Lower lobe of right lung (tissue), 2 donors: ENCODE results near the gene GZMA. TPM values are rescaled to one million over a fixed set of nuclear protein-coding genes. Genes with fewer than 3 reads are reported as not detected.

Source experiments
- ATAC-seq, 2 donors: fragments of 200-7000 bp; cut with Tn5 transposase; one replicate each; pipeline ENCODE4 v1.9.1; 2020 to 2022; ENCODE audit warnings: mild to moderate bottlenecking in 2 of 2, moderate library complexity in 2 of 2
- DNase-seq: peaks from one replicate; pipeline ENCODE4 v3.0.0-alpha.2; 2020
- H3K27ac ChIP-seq: fragments of 200-600 bp; one replicate; pipeline ENCODE4 v1.8.0; 2022
- H3K27me3 ChIP-seq: fragments of 200-600 bp; one replicate; pipeline ENCODE4 v1.8.0; 2022; ENCODE audit warnings: low read depth
- H3K36me3 ChIP-seq: fragments of 200-600 bp; one replicate; pipeline ENCODE4 v1.8.0; 2022; ENCODE audit warnings: mild to moderate bottlenecking
- H3K4me1 ChIP-seq: fragments of 200-600 bp; one replicate; pipeline ENCODE4 v1.8.0; 2022
- H3K4me3 ChIP-seq: fragments of 200-600 bp; one replicate; pipeline ENCODE4 v1.8.0; 2022; ENCODE audit warnings: mild to moderate bottlenecking
- H3K9me3 ChIP-seq: fragments of 200-600 bp; one replicate; pipeline ENCODE4 v1.8.0; 2022
- CTCF ChIP-seq: fragments of 200-600 bp; IDR thresholded peaks from one replicate; pipeline ENCODE4 v1.8.0; 2022; ENCODE audit warnings: antibody characterized with exemption, mild to moderate bottlenecking
- intact Hi-C: fragments of 100-400 bp; cut with DNase I; formaldehyde crosslinking; loops from one replicate; pipeline ENCODE4 v1.11.0; 2022
- long read RNA-seq: library from polyadenylated mRNA; unstranded; transcript quantifications from one replicate; pipeline ENCODE4 v2.0.0, GENCODE V29; 2021
- total RNA-seq: library from RNA; stranded (reverse); fragmentation: NEBNext Ultra II Directional; extraction: Animal tissue kit (Norgen Biotek cat#: 25700); gene quantifications from one replicate; pipeline ENCODE4 v1.2.1, GENCODE V29; 2021
- donor health status: DM: no; HTN: yes; CAD: no; lungs with severe emphysema.

The GZMA gene
- total RNA-seq: 9.6 TPM
- long read RNA-seq, transcript GZMA-201 (5 exons, 894 nt): major isoform, 6 of 6 reads
- long read RNA-seq, partial matches to known transcripts: 0 of 6 reads
- long read RNA-seq, other reads (novel, unspliced or antisense): 0 of 6 reads

DNA sequence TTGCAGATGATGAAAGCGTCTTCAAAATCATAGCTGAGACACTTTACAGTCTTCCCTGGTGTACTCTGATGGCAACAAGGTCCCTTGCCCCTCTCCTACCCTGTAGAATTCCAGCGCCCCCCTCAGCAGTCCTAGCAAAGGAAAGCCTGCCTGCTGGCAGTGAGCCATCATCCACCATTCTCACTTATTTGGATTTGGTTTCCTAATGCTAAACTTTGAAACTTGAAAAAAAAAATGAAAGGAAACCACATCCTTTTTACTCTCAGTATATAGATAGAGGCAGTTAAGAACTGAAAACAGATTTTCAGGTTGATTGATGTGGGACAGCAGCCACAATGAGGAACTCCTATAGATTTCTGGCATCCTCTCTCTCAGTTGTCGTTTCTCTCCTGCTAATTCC, at the start of gene GZMA:
Gene GZMA (plus strand): TSS at position 299 of the 400 bp plus-strand sequence. CDS start 37 bp downstream, at position 336.
- no peak for DNase-seq
- intact Hi-C loops: no loop called here
- H3K27ac ChIP-seq: no peak within 1 kb of the TSS
- H3K36me3 ChIP-seq: no peaks in the 10 kb centered on the region
- H3K4me3 ChIP-seq: peak within 1 kb of the TSS; percentile 12
- ATAC-seq: peak in 1 of 2 donors; percentile 28
- H3K4me1 ChIP-seq: no peaks in the 10 kb centered on the region
- no peaks in the 10 kb centered on the region for H3K9me3 ChIP-seq
- H3K27me3 ChIP-seq: no peaks in the 10 kb centered on the region
- no peak for TF ChIP-seq CTCF

DNA sequence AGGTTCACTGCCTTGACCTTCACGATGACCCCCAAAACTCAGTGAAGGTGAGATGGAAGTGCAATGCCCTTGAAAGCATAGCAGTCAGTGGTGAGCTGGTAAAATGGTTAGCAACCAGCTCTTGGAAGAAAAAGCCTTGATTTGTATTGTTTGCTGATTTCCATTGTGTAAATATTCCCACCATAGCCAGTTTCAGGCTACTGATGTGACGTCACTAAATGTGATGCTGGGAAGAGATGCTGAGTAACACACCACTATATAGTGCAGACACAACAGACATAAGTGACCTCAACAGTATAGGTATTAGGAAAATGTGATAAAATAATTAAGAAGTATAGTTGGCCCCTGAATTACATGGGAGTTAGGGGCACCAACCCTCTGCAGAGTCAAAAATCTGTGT, 47.3 kb upstream of the GZMA start:
- H3K27ac ChIP-seq: no peak overlapping the region
- H3K4me1 ChIP-seq: no peaks in the 10 kb centered on the region
- intact Hi-C loops: no loop called here
- no peak for DNase-seq
- H3K27me3 ChIP-seq: no peaks in the 10 kb centered on the region
- ATAC-seq: no peak
- no peak for TF ChIP-seq CTCF
- peaks cover 6% of the 10 kb centered on the region for H3K9me3 ChIP-seq
- H3K36me3 ChIP-seq: no peaks in the 10 kb centered on the region
- no peak overlapping the region for H3K4me3 ChIP-seq

DNA sequence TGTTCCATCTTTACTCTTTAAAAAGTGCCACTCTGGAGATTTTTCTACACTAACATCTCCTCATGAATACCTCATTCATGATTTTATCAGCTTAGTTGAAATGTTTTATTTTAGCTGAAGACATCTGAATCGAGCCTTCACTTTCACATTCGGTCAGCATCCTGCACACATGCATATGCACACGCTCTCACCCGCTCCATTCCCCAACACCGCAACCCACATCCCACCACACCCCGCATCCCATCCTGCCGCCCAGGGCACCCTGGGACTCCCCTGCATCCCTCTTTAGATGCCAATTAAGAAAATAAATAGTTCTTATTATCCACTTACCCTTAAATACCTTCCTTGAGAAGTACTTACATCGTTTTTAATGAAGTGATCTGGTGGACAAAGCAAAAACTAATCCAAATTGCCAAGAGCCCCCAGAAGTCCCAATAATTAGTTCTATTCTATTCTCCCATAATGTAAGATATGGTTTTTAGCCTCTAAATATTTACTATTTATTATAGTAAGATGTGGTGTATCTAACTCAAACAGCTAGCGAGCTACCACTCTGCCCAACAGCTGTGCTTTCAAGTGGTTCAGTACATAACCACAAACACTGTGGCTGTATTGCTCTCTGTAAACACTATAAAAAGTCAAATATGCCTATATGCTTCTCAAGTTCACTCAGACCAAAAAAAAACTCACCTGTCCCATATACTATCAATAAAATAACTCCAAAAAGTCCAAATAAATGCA, 40.2 kb upstream of the GZMA start:
- Histone ChIP-seq H3K4me1 (no peaks in the 10 kb centered on the region), H3K36me3 (no peaks in the 10 kb centered on the region), H3K4me3 (no peak overlapping the region), H3K9me3 (no peaks in the 10 kb centered on the region), H3K27me3 (no peaks in the 10 kb centered on the region), H3K27ac (no peak overlapping the region)
- ATAC-seq (peak; percentile 59 to 61), DNase-seq (no peak)
- no peak for TF ChIP-seq CTCF
- intact Hi-C loops: no loop called here

DNA sequence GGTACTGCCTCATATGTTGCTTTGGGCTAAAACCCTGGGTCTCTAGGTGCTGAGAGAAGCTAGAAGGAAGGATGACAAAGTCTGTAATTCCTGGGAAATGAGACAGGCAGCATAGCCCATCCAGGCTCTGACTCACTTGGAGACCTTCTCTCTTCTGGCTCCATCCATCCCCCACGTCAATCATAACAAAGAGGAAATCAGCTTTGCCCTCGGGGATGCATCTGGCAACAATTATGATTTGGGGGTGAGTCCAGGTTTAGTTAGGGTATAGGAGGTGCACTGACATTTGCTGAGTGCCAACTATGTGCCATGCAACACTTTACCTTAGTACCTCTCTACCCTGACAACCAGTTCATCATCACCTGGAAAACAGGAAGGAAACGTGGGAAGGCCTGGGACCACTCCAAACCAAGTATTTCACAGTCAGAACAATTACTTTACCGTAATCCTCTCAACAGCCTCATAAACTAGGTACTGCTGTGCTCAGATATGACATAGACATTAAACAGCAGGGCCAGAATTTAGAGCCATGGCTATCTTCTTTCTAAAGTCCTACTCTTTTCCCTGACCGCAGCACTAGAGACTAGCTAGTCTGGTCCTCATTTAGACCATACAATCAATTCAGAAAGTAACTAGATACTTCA, 39.1 kb upstream of the GZMA start:
- Histone ChIP-seq H3K36me3 (no peaks in the 10 kb centered on the region), H3K9me3 (no peaks in the 10 kb centered on the region), H3K27ac (no peak overlapping the region), H3K4me1 (no peaks in the 10 kb centered on the region), H3K27me3 (no peaks in the 10 kb centered on the region), H3K4me3 (no peak overlapping the region)
- no peak for DNase-seq
- TF ChIP-seq CTCF: no peak
- intact Hi-C loops: no loop called here
- ATAC-seq: no peak

GRCh38 chr5:55063899-55064298, 38.5 kb upstream of the GZMA start:
- Histone ChIP-seq H3K4me3 (no peak overlapping the region), H3K36me3 (no peaks in the 10 kb centered on the region), H3K4me1 (no peaks in the 10 kb centered on the region), H3K27ac (no peak overlapping the region), H3K9me3 (no peaks in the 10 kb centered on the region), H3K27me3 (no peaks in the 10 kb centered on the region)
- DNase-seq (no peak), ATAC-seq (no peak)
- intact Hi-C loops: no loop called here
- no peak for TF ChIP-seq CTCF
